IPS-11a (cell line): Measurements from ENCODE around the gene ISM2.
"Not testable (repeated sequence)": the region's sequence is repeated elsewhere in the genome, so short reads cannot be mapped to it uniquely, and the experiment has no call there.

Experiments used
- H3K4me3 ChIP-seq: one replicate; pipeline ENCODE4 v1.5.1; 2013; ENCODE audit warnings: low read depth, low read length, control low read depth

The ISM2 gene

DNA sequence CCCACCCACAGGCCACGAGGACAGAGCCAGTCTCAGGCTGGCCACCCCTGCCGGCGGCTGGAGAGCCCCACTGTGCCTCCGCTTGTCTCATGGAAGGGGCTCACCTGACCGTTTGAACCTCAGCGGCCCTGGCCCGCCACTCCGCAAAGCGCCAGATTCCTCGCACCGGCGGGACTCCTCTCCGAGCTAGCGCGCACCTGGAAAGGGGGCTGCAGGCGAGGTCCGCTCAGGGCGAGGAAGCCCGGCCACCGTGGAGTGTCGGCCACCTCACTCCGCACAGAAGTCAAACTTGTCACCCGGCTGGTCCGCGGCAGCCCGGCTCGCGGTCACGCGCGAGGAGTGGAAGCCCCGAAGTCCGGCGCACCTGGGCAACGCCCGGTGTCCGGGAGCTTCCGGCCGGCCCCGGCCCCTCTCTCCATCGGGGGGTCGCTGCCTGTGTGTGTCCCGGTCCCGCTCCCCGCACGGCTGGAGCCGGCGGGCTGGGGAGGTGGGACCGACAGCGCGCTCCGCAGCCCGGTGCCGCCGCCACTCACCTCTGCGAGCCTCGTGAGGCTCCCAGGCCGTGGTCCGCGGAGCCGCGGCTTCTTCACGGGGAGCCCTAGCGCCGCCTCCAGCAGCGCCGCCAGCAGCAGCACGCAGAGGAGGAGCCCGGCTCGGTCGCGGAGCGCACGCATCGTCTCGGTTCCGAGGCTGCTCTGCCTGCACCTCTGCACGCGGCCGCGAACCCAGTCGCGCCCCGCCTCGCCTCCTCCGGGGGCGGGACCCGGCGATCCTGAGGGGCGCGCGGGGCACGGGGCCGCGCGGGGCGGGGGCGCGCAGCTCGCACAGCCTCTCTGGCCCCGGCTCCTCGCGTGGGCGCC, at the start of gene ISM2:
Gene ISM2, minus strand, starts transcription at position 697 of the 860 bp plus-strand sequence. Its CDS starts 23 bp downstream, at position 674.
- H3K4me3 ChIP-seq = peak within 1 kb of the TSS; percentile 50

DNA sequence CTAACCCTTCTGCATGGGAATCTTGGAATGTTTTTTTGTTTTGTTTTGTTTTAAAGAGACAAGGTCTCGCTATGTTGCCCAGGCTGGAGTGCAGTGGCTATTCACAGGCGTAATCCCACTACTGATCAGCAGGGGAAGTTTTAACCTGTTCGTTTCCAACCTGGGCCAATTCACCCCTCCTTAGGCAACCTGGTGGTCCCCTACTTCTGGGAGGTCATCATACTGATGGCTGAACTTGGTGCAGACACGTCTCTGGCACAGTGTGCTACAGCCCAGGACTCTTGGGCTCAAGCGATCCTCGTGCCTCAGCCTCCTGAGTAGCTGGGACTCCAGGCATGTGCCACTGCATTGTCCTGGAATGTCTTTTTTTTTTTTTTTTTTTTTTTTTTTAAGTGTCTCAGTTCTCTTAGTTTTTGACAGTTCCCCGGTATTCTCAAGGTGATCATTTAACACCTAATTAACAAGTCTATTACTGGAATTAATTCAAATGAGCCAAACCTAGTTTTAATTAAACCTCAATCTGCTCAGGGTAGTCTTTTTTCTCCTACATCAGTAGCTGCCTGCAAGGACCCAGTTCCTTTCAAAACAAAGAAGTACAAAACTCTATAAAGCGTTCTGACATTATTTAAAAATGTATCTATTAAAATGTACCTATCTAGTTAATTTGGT, 49.0 kb upstream of the ISM2 start:
- no peak overlapping the region for H3K4me3 ChIP-seq

- H3K4me3 ChIP-seq = not testable (repeated sequence)
Observed at GRCh38 chr14:77545171-77545570, 46.6 kb upstream of the ISM2 start.

DNA sequence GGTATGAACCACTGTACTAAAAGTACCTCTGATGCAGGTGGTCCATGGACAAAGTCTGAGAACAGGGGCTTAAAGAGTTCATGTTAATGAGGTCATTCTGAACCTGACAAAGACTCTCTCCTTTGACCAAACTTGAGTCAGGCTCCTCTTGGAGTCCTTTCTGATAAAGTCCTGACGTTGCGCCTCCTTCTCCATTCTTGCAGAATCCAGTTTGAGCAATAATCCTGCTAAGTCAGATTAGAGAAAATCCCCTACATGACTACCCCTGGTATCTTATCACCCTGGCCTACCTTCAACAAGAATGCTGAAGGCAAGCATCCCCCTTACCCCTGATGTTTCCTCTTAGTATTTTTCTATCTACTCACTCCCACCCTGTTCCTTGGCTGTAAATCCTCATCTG, 46.0 kb upstream of the ISM2 start:
- no peak overlapping the region for H3K4me3 ChIP-seq

DNA sequence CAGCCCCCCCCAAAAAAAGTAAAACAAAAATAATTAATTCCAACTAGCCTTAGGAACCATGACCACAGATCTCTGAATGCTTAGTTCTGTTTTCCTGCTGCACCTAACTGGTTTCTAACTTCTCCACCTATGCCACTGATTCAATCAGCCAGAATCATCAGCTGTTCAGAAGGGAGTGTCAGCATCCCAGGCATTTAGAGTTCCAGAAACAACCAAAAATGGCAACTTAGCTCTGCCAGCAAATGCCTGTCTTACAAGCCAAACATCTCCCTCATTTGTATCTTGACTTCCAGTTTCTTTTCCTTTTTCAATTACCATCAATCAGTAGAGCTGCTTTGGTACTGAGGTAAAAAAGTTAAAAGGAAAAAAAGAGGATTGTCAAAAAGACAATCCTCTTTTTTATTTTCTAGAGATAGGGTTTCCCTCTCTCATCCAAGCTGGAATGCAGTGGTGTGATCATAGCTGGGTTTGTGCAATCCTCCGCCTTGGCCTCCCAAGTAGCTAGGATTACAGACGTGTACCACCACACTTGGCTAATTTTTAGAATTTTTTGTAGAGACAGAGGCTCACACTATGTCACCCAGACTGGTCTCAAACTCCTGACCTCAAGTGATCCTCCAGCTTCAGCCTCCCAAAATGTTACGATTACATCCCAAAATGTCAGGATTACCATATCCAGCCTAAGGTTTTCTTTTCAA, 45.2 kb upstream of the ISM2 start:
- no peak overlapping the region for H3K4me3 ChIP-seq

- H3K4me3 ChIP-seq = no peak overlapping the region
Observed at GRCh38 chr14:77543240-77543551, 44.6 kb upstream of the ISM2 start.

GRCh38 chr14:77542421-77543239, 44.0 kb upstream of the ISM2 start:
- H3K4me3 ChIP-seq = no peak overlapping the region

DNA sequence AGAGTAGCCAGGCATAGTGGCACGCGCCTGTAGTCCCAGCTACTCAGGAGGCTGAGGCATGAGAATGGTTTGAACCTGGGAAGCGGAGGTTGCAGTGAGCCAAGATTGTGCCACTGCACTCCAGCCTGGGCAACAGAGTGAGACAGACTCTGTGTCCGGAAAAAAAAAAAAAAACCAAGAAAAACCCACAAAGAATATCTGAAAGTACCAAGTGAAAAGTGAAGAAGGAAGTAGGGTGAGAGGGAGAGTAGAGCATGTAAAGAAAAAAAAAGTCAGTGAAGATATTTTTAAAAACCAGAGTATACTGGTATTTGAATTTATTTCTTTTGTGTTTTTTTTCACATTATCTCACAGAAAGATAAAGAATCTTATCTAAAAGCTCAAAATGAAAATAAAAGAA, 43.3 kb upstream of the ISM2 start:
- H3K4me3 ChIP-seq = no peak overlapping the region

DNA sequence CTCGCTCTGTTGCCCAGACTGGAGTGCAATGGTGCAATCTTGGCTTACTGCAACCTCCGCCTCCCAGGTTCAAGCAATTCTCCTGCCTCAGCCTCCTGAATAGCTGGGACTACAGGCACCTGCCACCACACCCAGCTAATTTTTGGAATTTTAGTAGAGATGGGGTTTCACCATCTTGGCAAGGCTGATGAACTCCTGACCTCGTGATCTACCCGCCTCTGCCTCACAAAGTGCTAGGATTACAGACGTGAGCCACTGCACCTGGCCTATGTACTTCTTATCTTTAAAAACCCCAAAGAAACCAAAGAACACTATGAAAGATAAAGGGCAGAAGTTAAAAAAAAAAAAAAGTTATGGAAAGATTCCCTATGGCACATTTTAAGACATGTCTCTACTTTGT, 38.3 kb upstream of the ISM2 start:
- not testable (repeated sequence) for H3K4me3 ChIP-seq

DNA sequence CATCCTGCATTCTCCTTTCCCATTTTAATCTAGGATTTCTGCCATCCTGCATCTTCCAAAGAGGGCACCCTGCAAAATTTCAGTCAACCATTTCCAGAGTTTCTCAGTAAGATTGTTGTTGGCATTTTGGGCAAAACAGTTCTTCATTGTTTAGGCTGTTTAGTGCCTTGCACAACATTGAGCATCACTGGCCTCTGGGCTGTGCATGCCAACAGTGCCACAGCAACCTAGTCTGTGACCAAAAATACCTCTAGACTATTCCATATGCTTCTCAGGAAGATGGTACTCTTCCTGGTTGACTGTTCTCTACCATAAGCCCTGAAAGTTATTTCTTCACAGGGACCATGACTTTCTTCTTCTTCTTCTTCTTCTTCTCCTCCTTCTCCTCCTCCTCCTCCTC, 32.5 kb upstream of the ISM2 start:
- H3K4me3 ChIP-seq = no peak overlapping the region

DNA sequence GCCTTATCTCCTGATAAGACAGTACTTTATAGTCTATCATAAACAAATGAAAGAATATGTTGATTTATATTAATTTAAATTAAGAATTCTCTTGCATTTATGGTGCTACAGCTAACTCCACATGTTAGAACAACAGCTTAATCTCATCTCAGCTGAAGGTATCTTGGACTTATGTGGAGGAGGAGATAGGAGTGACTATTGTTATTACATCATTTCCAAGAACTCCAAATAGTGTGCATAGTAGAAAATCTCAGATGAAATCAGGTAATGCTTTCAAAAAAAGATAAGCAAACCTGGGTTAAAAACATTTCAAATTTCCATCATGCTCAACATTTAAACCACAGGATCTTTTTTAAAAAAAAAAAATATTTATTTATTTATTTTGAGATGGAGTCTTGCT, 31.3 kb upstream of the ISM2 start:
- H3K4me3 ChIP-seq = no peak overlapping the region

GRCh38 chr14:77529213-77529612, 30.6 kb upstream of the ISM2 start:
- no peak overlapping the region for H3K4me3 ChIP-seq

GRCh38 chr14:77528701-77529100, 30.1 kb upstream of the ISM2 start:
- H3K4me3 ChIP-seq = not testable (repeated sequence)

- H3K4me3 ChIP-seq = no peak overlapping the region
Observed at GRCh38 chr14:77526266-77526665, 27.6 kb upstream of the ISM2 start.

GRCh38 chr14:77524536-77524935, 25.9 kb upstream of the ISM2 start:
- H3K4me3 ChIP-seq = no peak overlapping the region

DNA sequence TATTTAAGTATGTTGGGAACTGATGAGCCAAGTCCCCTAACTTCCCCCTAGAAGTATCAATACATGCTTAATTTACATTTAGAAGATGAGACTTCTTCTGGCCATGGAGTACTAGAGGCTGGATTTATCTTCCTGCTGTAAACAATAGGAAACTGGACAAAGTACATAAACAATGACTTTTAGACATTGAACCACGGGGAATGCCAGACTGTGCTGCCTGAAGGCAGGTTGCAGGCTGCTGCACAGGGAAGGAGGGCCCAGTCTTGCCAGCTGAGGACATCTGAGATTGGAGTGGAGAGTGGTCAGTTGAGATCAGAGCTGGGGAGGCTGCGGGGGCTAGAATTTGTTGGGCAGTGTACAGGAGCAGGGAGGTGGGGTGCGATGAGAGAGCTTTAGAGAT, 24.5 kb upstream of the ISM2 start:
- H3K4me3 ChIP-seq = no peak overlapping the region

- H3K4me3 ChIP-seq = no peak overlapping the region
Observed at GRCh38 chr14:77520555-77520954, 21.9 kb upstream of the ISM2 start.

DNA sequence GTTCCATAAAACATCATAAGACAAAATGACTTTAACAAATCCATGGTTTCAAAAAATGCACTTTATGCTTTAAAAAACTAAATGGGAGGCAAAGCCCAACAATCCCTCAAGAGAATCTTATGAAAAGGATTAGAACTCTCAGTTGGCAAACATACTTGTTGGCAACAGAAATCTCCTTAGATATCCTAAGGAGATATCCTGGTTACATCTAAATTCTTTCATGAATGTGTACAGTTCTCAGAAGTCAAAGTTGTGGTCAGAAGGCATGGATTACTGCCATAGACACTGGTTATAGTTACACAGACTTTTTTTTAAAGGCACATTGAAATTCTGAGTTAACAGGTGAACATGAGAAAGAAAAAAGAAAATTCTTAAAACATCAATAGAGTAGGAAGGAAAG, 17.5 kb upstream of the ISM2 start:
- no peak overlapping the region for H3K4me3 ChIP-seq

GRCh38 chr14:77511486-77512162, 13.0 kb upstream of the ISM2 start:
- no peak overlapping the region for H3K4me3 ChIP-seq

DNA sequence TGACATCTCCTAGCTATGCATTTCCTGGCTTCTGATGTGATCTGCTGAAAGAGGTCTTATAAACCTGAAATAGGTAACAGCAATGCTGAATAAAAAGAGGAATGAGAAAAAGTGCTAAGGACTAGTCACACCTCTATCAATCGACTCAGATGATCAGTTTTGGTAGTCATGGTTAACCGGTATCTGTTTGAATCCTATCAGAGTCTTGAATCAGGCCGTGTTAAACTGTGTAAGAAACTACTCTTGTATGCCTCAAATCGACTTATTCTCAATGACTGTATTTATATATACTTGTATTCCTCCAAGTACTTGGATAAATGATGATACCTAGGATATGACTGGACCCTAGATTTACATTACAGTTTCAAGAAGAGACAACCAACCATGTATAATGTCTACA, 10.8 kb upstream of the ISM2 start:
- no peak overlapping the region for H3K4me3 ChIP-seq

GRCh38 chr14:77508876-77509275, 10.3 kb upstream of the ISM2 start:
- no peak overlapping the region for H3K4me3 ChIP-seq
